Thoracic aorta (tissue), 2 donors: ENCODE data around the gene AP1G1. TPM values are rescaled to one million over a fixed set of nuclear protein-coding genes. Genes with fewer than 3 reads are reported as not detected.

ENCODE experiments used
- ATAC-seq: fragments of 150-250 bp; one replicate; pipeline ENCODE4 v1.8.0; 2017; ENCODE audit warnings: low read depth; ENCODE audit not compliant: insufficient number of reproducible peaks, low FRiP score
- DNase-seq: peaks from one replicate; pipeline ENCODE4 v3.0.0-alpha.2; 2020; ENCODE audit warnings: low spot score
- H3K27ac ChIP-seq, 2 donors: fragments of 200-600 bp; sonication (generic); 1 replicate in 1 of 2; 2 replicates in 1 of 2; pipeline ENCODE4 v1.5.1; 2016; ENCODE audit warnings: mild to moderate bottlenecking in 2 of 2, moderate library complexity in 2 of 2
- H3K27me3 ChIP-seq: fragments of 200-600 bp; sonication (generic); replicated peaks from 2 replicates; pipeline ENCODE4 v1.6.0; 2016; ENCODE audit warnings: mild to moderate bottlenecking; ENCODE audit not compliant: insufficient read depth
- H3K36me3 ChIP-seq: fragments of 200-600 bp; sonication (generic); one replicate; pipeline ENCODE4 v1.5.1; 2016
- H3K4me1 ChIP-seq, 2 donors: fragments of 200-600 bp; sonication (generic); 1 replicate in 1 of 2; 2 replicates in 1 of 2; pipeline versions ENCODE4 v1.5.1 to v1.6.0; 2016; ENCODE audit warnings: low read depth in 2 of 2, mild to moderate bottlenecking in 1 of 2; ENCODE audit not compliant: control insufficient read depth in 1 of 2
- H3K4me3 ChIP-seq: fragments of 200-600 bp; sonication (generic); 2 replicates; pipeline ENCODE4 v1.5.1; 2016; ENCODE audit warnings: mild to moderate bottlenecking
- H3K9me3 ChIP-seq: fragments of 200-600 bp; sonication (generic); 2 replicates; pipeline ENCODE4 v1.5.1; 2016
- CTCF ChIP-seq: fragments of 200-600 bp; sonication (generic); IDR thresholded peaks from one replicate; pipeline ENCODE4 v1.5.1; 2019; ENCODE audit warnings: antibody characterized with exemption
- total RNA-seq, 2 donors: library from RNA; depleted of rRNA; stranded (reverse); fragments of >200 nt; gene quantifications; one replicate each; pipeline versions ENCODE4 v1.1.0 to v1.2.3, GENCODE V29; 2016

Gene AP1G1
- total RNA-seq, 2 donors from 2014 or later: 47.8 to 65.1 TPM

GRCh38 chr16:71754108-71754507, 54.5 kb downstream of the AP1G1 start:
- no peaks in the 10 kb centered on the region for H3K4me1 ChIP-seq
- peaks cover 59% of the 10 kb centered on the region for H3K36me3 ChIP-seq
- no peak for DNase-seq
- no peak overlapping the region for H3K4me3 ChIP-seq
- no peak for ATAC-seq
- H3K27me3 ChIP-seq: no peaks in the 10 kb centered on the region
- no peak overlapping the region for H3K27ac ChIP-seq
- H3K9me3 ChIP-seq: no peaks in the 10 kb centered on the region
- TF ChIP-seq CTCF: no peak

- H3K27ac ChIP-seq: no peak overlapping the region
- H3K36me3 ChIP-seq: peaks cover 65% of the 10 kb centered on the region
Measured at GRCh38 chr16:71748226-71748625, 60.4 kb downstream of the AP1G1 start.

DNA sequence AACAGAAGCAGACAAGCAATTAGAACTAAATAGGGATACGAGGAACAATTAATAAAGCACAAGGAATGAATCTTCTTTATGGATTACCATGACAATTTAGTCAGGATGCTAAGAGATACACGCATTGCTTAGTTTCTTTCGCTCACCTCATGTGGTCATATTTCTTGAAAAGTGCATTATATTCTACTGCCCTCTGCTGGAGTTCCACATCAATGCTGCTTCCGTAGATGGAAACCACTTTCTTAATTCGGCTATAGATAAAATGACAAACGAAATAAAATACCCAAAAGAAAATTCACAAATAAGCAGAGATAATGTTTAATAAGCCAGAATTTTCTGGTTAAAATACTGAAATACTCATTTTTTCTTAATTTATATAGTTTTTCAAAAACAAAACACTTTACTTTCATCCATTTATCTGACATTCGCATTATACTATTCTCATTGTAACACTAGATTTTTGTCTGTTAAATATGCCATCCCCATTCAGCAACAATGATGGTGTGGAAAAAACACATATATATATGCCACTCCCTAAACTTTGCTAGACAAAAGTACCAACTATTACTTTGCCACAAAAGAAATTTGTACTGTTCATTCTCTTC, 62.1 kb downstream of the AP1G1 start:
- ATAC-seq: no peak
- peaks cover 67% of the 10 kb centered on the region for H3K36me3 ChIP-seq
- no peak overlapping the region for H3K27ac ChIP-seq
- H3K9me3 ChIP-seq: no peaks in the 10 kb centered on the region
- no peak overlapping the region for H3K4me3 ChIP-seq
- DNase-seq: no peak
- peak; percentile 58 for TF ChIP-seq CTCF
- no peaks in the 10 kb centered on the region for H3K4me1 ChIP-seq
- H3K27me3 ChIP-seq: no peaks in the 10 kb centered on the region

More at GRCh38 chr16:71748226-71748625, 60.4 kb downstream of the AP1G1 start:
- no peak for ATAC-seq
- no peaks in the 10 kb centered on the region for H3K9me3 ChIP-seq
- H3K4me1 ChIP-seq: no peaks in the 10 kb centered on the region
- no peak for TF ChIP-seq CTCF
- H3K27me3 ChIP-seq: no peaks in the 10 kb centered on the region
- no peak for DNase-seq
- no peak overlapping the region for H3K4me3 ChIP-seq

GRCh38 chr16:71738855-71739254, 69.8 kb downstream of the AP1G1 start:
- DNase-seq (no peak), ATAC-seq (no peak)
- Histone ChIP-seq H3K27ac (no peak overlapping the region), H3K27me3 (no peaks in the 10 kb centered on the region), H3K9me3 (no peaks in the 10 kb centered on the region), H3K4me3 (no peak overlapping the region), H3K36me3 (peaks cover 29% of the 10 kb centered on the region), H3K4me1 (no peaks in the 10 kb centered on the region)
- no peak for TF ChIP-seq CTCF

DNA sequence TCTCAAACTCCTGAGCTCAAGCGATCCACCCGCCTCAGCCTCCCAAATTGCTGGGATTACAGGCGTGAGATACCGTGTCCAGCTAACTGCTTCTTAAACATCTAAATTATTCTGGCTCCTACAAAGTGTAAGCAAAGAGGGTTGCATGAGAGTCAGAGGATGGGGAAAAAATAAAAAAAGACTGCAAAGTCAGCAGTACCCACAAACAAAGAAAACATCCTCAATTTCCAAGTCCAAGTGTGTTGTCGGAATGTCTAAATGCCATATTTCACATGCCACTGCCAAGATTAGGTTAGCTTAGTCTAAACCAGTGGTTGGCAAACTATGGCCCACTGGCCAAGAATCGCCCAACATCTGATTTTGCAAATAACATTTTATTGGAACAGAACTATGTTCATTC, 71.1 kb downstream of the AP1G1 start:
- no peak overlapping the region for H3K27ac ChIP-seq
- no peak for TF ChIP-seq CTCF
- peaks cover 34% of the 10 kb centered on the region for H3K36me3 ChIP-seq
- H3K9me3 ChIP-seq: no peaks in the 10 kb centered on the region
- H3K4me1 ChIP-seq: peaks cover 0 to 12% of the 10 kb centered on the region in 2 donors
- H3K4me3 ChIP-seq: no peak overlapping the region
- H3K27me3 ChIP-seq: no peaks in the 10 kb centered on the region
- ATAC-seq (no peak), DNase-seq (no peak)
